COLO668 (cell line): ENCODE results near the gene TIA1.

Experiments
- DNase-seq: peaks from one replicate; lab custom pipeline; 2025; ENCODE audit not compliant: unreplicated experiment; lab: John Stamatoyannopoulos, UW

The TIA1 gene

GRCh38 chr2:70161069-70161534 is 87.3 kb downstream of the TIA1 start:
- DNase-seq: no peak

GRCh38 chr2:70160545-70160944 is 87.9 kb downstream of the TIA1 start:
- no peak for DNase-seq
